Heart left ventricle (tissue), 16 donors: Measurements from ENCODE around the gene RNF141. TPM values are rescaled to one million over a fixed set of nuclear protein-coding genes. Genes with fewer than 3 reads are reported as not detected.

Source experiments
- ATAC-seq, 4 donors: fragments of 200-7000 bp; cut with Tn5 transposase; one replicate each; pipeline ENCODE4 v1.9.1; 2020 to 2022; ENCODE audit warnings: moderate library complexity in 4 of 4, mild to moderate bottlenecking in 3 of 4, moderate number of reproducible peaks in 1 of 4
- DNase-seq, 5 donors: peaks; one replicate each; pipeline ENCODE4 v3.0.0-alpha.2; 2020
- H3K27ac ChIP-seq, 12 donors: fragments of 200-600 bp; sonication (generic) in 4 of 12; one replicate each; pipeline versions ENCODE4 v1.5.0 to v1.8.0; 2016 to 2022; ENCODE audit warnings: mild to moderate bottlenecking in 2 of 12
- H3K27me3 ChIP-seq, 9 donors: fragments of 200-600 bp; sonication (generic) in 2 of 9; one replicate each; pipeline versions ENCODE4 v1.5.1 to v1.8.0; 2016 to 2022; ENCODE audit warnings: mild to moderate bottlenecking in 3 of 9
- H3K36me3 ChIP-seq, 9 donors: fragments of 200-600 bp; sonication (generic) in 2 of 9; one replicate each; pipeline versions ENCODE4 v1.5.0 to v1.8.0; 2018 to 2022; ENCODE audit warnings: mild to moderate bottlenecking in 2 of 9
- H3K4me1 ChIP-seq, 12 donors: fragments of 200-600 bp; sonication (generic) in 4 of 12; one replicate each; pipeline versions ENCODE4 v1.5.0 to v1.8.0; 2016 to 2022; ENCODE audit warnings: mild to moderate bottlenecking in 3 of 12
- H3K4me3 ChIP-seq, 12 donors: fragments of 200-600 bp; sonication (generic) in 4 of 12; one replicate each; pipeline versions ENCODE4 v1.5.0 to v1.8.0; 2017 to 2022; ENCODE audit warnings: mild to moderate bottlenecking in 9 of 12, moderate library complexity in 4 of 12
- H3K9me3 ChIP-seq, 12 donors: fragments of 200-600 bp; sonication (generic) in 4 of 12; one replicate each; pipeline versions ENCODE4 v1.5.0 to v1.8.0; 2016 to 2022; ENCODE audit warnings: mild to moderate bottlenecking in 1 of 12
- CTCF ChIP-seq, 12 donors: fragments of 200-600 bp; sonication (generic) in 4 of 12; IDR thresholded peaks; one replicate each; pipeline versions ENCODE4 v1.5.0 to v1.8.0; 2018 to 2022; ENCODE audit warnings: antibody characterized with exemption in 12 of 12, mild to moderate bottlenecking in 5 of 12
- POLR2A ChIP-seq, 2 donors: fragments of 450-650 bp; IDR thresholded peaks; one replicate each; pipeline ENCODE4 v1.6.1; 2017; ENCODE audit warnings: antibody characterized with exemption in 2 of 2, mild to moderate bottlenecking in 2 of 2, moderate library complexity in 2 of 2
- WGBS, 4 donors: extraction: QIAGEN DNeasy Blood & Tissue Kit in 2 of 4; methylation state at CpG; one replicate each; pipeline versions ENCODE4 v1.1.5 to v1.1.7; 2013 to 2018; 5-methylcytosine and 5-hydroxymethylcytosine counted together
- intact Hi-C, 10 donors: fragments of 100-400 bp; cut with DNase I; formaldehyde crosslinking; loops; one replicate each; pipeline versions ENCODE4 v1.11.1 to v1.14.2; 2022
- polyA plus RNA-seq, 2 donors: library from polyadenylated mRNA; stranded (reverse); fragments of 200-250 nt; gene quantifications; one replicate each; pipeline ENCODE4 v1.2.3, GENCODE V29; 2013
- total RNA-seq, 9 donors: library from RNA; depleted of rRNA in 2 of 9; stranded (reverse); fragments of >200 nt in 2 of 9; fragmentation: NEBNext Ultra II Directional in 3 of 9; extraction: Animal tissue kit (Norgen Biotek cat#: 25700) in 3 of 9; gene quantifications; one replicate each; pipeline versions ENCODE4 v1.1.0 to v1.2.4, GENCODE V29; 2016 to 2023
- donor health status: ischemic (EF 13 %, LVEDD 7.1; RV severe dilation, severe dysfunction).
- donor health status: healthy with polysubstance abuse.
- donor health status: DM: no; HTN: yes; CAD: no.
- donor health status: DM: no; HTN: no; CAD: no.
- donor health status: ischemic (EF 25% LVEDD 6.9; RV normal size, moderate dysfunction).
- donor health status: ischemic (EF 25% LVEDD 5.7; RV mildly dilated, moderate dysfunction).
- donor health status: healthy.
- donor health status: DM: yes; HTN: yes; CAD: no.
- donor health status: ischemic (EF 35%, LVEDD 5.7; RV mildly dilated, moderate dysfunction).
- donor health status: nonischemic (EF 11% LVEDD 7.7; RV severe dilation, severe dysfunction).
- donor health status: DM: yes; HTN: yes; CAD: no.
- donor health status: PGD.
- donor health status: ischemic (EF 29% LVEDD 5.4; RV normal size, mild dysfunction).
- donor health status: nonischemic (EF 23%, LVEDD 6.1; RV moderate dilation, normal function).

RNF141 gene
- total and polyA plus RNA-seq, 11 donors = 7.8 to 42.8 (median 30.7) TPM

- intact Hi-C loops = no loop called here
- H3K36me3 ChIP-seq = peaks cover 0 to 56% (median 0%) of the 10 kb centered on the region in 9 donors
- no peak overlapping the region for H3K27ac ChIP-seq
- H3K4me1 ChIP-seq = no peaks in the 10 kb centered on the region
- 93 to 100% (median 95%) methylated on average over 1 of the region's 1 CpG for WGBS, 4 donors
- no peaks in the 10 kb centered on the region for H3K27me3 ChIP-seq
- DNase-seq (no peak), ATAC-seq (no peak)
- H3K4me3 ChIP-seq = no peak overlapping the region
- no peak for TF ChIP-seq CTCF (IDR thresholded peaks at IDR 0.05)
- TF ChIP-seq POLR2A (IDR thresholded peaks at IDR 0.05) = no peak
- H3K9me3 ChIP-seq = no peaks in the 10 kb centered on the region
Observed at GRCh38 chr11:10483174-10483573, 57.8 kb downstream of the RNF141 start.

GRCh38 chr11:10481560-10482349, 59.2 kb downstream of the RNF141 start:
- ATAC-seq = no peak
- DNase-seq = no peak
- Histone ChIP-seq H3K4me1 (no peaks in the 10 kb centered on the region), H3K9me3 (no peaks in the 10 kb centered on the region), H3K27ac (no peak overlapping the region), H3K27me3 (no peaks in the 10 kb centered on the region), H3K36me3 (peaks cover 0 to 41% (median 0%) of the 10 kb centered on the region in 9 donors), H3K4me3 (no peak overlapping the region)
- intact Hi-C loops = no loop called here
- TF ChIP-seq POLR2A (IDR thresholded peaks at IDR 0.05) = no peak
- no peak for TF ChIP-seq CTCF (IDR thresholded peaks at IDR 0.05)
- WGBS, 4 donors = 90 to 98% (median 95%) methylated on average over 16 of the region's 16 CpGs

GRCh38 chr11:10480760-10481159, 60.2 kb downstream of the RNF141 start:
- no peaks in the 10 kb centered on the region for H3K4me1 ChIP-seq
- no peak overlapping the region for H3K4me3 ChIP-seq
- intact Hi-C loops = no loop called here
- ATAC-seq = no peak
- H3K36me3 ChIP-seq = peaks cover 0 to 34% (median 0%) of the 10 kb centered on the region in 9 donors
- H3K9me3 ChIP-seq = no peaks in the 10 kb centered on the region
- TF ChIP-seq POLR2A (IDR thresholded peaks at IDR 0.05) (no peak), CTCF (IDR thresholded peaks at IDR 0.05) (no peak)
- H3K27me3 ChIP-seq = no peaks in the 10 kb centered on the region
- no peak for DNase-seq
- H3K27ac ChIP-seq = no peak overlapping the region
- WGBS, 4 donors = 78 to 92% (median 89%) methylated on average over 2 of the region's 2 CpGs

GRCh38 chr11:10480026-10480425, 61.0 kb downstream of the RNF141 start:
- Histone ChIP-seq H3K4me1 (no peaks in the 10 kb centered on the region), H3K36me3 (peaks cover 0 to 34% (median 0%) of the 10 kb centered on the region in 9 donors), H3K27ac (no peak overlapping the region), H3K27me3 (no peaks in the 10 kb centered on the region), H3K4me3 (no peak overlapping the region), H3K9me3 (no peaks in the 10 kb centered on the region)
- ATAC-seq (no peak), DNase-seq (no peak)
- 75 to 86% (median 80%) methylated on average over 6 of the region's 6 CpGs for WGBS, 4 donors
- TF ChIP-seq POLR2A (IDR thresholded peaks at IDR 0.05) = no peak
- no peak for TF ChIP-seq CTCF (IDR thresholded peaks at IDR 0.05)
- intact Hi-C loops = no loop called here
